ENCODE results near the gene PRR16.

DNA sequence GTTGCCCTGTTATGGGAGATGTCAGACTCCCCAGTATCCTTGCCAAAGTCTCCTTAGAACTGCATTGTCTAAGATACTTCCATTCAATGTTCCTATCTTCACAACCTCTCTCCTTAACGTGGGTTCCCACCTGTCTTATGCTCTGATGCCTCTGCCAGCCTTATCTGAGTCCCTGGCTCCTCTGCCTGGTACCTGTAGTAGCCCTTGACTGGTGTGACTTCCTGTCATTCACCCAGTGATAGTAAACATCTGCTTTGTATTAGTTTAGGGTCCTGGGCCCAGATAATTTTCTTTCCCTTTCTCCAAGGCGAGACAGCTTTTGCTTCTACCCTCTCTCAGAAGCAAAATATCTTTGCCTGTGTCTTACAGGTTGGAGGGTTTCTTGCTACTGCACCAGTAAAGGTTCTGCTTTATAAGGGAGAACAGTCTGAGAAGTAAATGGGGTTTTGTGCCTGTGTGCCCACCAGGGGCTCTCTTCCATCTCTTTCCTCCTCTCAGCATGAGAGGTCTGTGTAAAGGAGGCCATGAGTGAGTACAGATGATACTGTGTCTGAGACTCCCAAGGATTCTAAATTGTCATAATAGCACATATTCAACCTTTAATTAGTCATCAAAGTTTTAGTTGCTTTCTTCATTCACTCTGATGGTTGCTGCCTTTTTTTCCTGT, 220.8 kb downstream of the PRR16 start:
- no peak for TF ChIP-seq FOXK2 (IDR thresholded peaks at IDR 0.05)
- no peak for TF ChIP-seq FOXA1 (IDR thresholded peaks at IDR 0.05)
- TF ChIP-seq BHLHE40 (IDR thresholded peaks at IDR 0.05; ENCODE audit: borderline replicate concordance) = no peak
- no peak for TF ChIP-seq ELF4 (IDR thresholded peaks at IDR 0.05)
- TF ChIP-seq SP1 (IDR thresholded peaks at IDR 0.05) = no peak
- no peak for TF ChIP-seq L3MBTL2 (conservative IDR thresholded peaks at IDR 0.05)
- no peak for TF ChIP-seq SUZ12 (IDR thresholded peaks at IDR 0.05)
- no peak for TF ChIP-seq FOXM1 (IDR thresholded peaks at IDR 0.05; ENCODE audit: borderline replicate concordance)
- no peak for TF ChIP-seq ZNF384 (IDR thresholded peaks at IDR 0.05)
- no peak for TF ChIP-seq HDGF (IDR thresholded peaks at IDR 0.05; ENCODE audit: borderline replicate concordance)
- no peak for TF ChIP-seq ARNT (IDR thresholded peaks at IDR 0.05)
- no peak for TF ChIP-seq LEF1 (IDR thresholded peaks at IDR 0.05; ENCODE audit: borderline replicate concordance)
- no peak for TF ChIP-seq TARDBP (IDR thresholded peaks at IDR 0.05)

Data from HEK293T (cell line).